ENCODE measurements around the gene LSP1.

DNA sequence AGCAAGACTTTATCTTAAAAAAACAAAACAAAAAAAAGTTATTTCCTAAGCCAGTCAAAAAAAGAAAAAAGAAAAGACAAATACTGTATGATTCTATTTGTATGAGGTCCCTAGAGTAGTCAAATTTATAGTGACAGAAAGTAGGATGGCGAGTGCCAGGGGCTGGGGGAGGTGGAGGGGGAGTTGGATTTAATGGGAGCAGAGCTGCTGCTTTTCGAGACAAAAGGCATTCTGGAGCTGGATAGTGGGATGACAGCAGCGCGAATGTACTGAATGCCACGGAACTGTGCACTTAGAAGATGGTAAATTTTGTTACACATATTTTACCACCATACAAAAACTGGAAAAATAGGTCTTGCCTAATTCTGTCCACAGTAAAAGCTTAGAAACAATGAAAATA is 35.9 kb upstream of the LSP1 start:
- TF ChIP-seq, protein P1, sequence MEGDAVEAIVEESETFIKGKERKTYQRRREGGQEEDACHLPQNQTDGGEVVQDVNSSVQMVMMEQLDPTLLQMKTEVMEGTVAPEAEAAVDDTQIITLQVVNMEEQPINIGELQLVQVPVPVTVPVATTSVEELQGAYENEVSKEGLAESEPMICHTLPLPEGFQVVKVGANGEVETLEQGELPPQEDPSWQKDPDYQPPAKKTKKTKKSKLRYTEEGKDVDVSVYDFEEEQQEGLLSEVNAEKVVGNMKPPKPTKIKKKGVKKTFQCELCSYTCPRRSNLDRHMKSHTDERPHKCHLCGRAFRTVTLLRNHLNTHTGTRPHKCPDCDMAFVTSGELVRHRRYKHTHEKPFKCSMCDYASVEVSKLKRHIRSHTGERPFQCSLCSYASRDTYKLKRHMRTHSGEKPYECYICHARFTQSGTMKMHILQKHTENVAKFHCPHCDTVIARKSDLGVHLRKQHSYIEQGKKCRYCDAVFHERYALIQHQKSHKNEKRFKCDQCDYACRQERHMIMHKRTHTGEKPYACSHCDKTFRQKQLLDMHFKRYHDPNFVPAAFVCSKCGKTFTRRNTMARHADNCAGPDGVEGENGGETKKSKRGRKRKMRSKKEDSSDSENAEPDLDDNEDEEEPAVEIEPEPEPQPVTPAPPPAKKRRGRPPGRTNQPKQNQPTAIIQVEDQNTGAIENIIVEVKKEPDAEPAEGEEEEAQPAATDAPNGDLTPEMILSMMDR (IDR thresholded peaks at IDR 0.05) = no peak
- TF ChIP-seq POLR2A (IDR thresholded peaks at IDR 0.05) (no peak), POLR2AphosphoS5 (IDR thresholded peaks at IDR 0.05) (no peak)
